ENCODE measurements around the gene NT5E. TPM values are rescaled to one million over a fixed set of nuclear protein-coding genes. Genes with fewer than 3 reads are reported as not detected.
A peak's percentile ranks its signal among the peaks of the same experiment; 100 is the strongest.

Gene NT5E
- total RNA-seq, 2 donors from 2014 or later = 18.6 to 28.0 TPM

- H3K4me1 ChIP-seq = no peaks in the 10 kb centered on the region
- no peak overlapping the region for H3K9ac ChIP-seq (ENCODE audit: low read depth in 2 of 2, low read length in 2 of 2)
- H3K27me3 ChIP-seq = no peaks in the 10 kb centered on the region
- no peak for DNase-seq
- intact Hi-C loops (cut with DNase I) = no loop called here
- H3K4me3 ChIP-seq = no peak overlapping the region
- H3K9me3 ChIP-seq = no peaks in the 10 kb centered on the region
- no peaks in the 10 kb centered on the region for H3K36me3 ChIP-seq
- no peak for TF ChIP-seq CTCF (IDR thresholded peaks at IDR 0.05)
- no peak overlapping the region for H3K27ac ChIP-seq
Observed at GRCh38 chr6:85479208-85479607, 29.3 kb downstream of the NT5E start.

- Histone ChIP-seq H3K27ac (no peak overlapping the region), H3K27me3 (no peaks in the 10 kb centered on the region), H3K9me3 (no peaks in the 10 kb centered on the region), H3K36me3 (no peaks in the 10 kb centered on the region), H3K4me3 (no peak overlapping the region), H3K4me1 (no peaks in the 10 kb centered on the region), H3K9ac (ENCODE audit: low read depth in 2 of 2, low read length in 2 of 2) (no peak overlapping the region)
- intact Hi-C loops (cut with DNase I) = loop anchor here (2.0 kb wide), 1 partner anchor 128 kb away; no protein-coding TSS in a partner anchor
- DNase-seq = no peak
- TF ChIP-seq CTCF (IDR thresholded peaks at IDR 0.05) = no peak
Observed at GRCh38 chr6:85482206-85482904, 32.5 kb downstream of the NT5E start.

- intact Hi-C loops (cut with DNase I) = loop anchor here (2.0 kb wide), 1 partner anchor 128 kb away; no protein-coding TSS in a partner anchor
- Histone ChIP-seq H3K4me3 (no peak overlapping the region), H3K9ac (ENCODE audit: low read depth in 2 of 2, low read length in 2 of 2) (no peak overlapping the region), H3K9me3 (no peaks in the 10 kb centered on the region), H3K27me3 (no peaks in the 10 kb centered on the region), H3K36me3 (no peaks in the 10 kb centered on the region), H3K27ac (no peak overlapping the region), H3K4me1 (no peaks in the 10 kb centered on the region)
- peak; percentile 100 for TF ChIP-seq CTCF (IDR thresholded peaks at IDR 0.05)
- DNase-seq = peak; percentile 86
Observed at GRCh38 chr6:85482905-85483700, 33.2 kb downstream of the NT5E start.

GRCh38 chr6:85483846-85484245 is 34.0 kb downstream of the NT5E start:
- Histone ChIP-seq H3K4me3 (no peak overlapping the region), H3K4me1 (no peaks in the 10 kb centered on the region), H3K36me3 (no peaks in the 10 kb centered on the region), H3K27me3 (no peaks in the 10 kb centered on the region), H3K9ac (ENCODE audit: low read depth in 2 of 2, low read length in 2 of 2) (no peak overlapping the region), H3K9me3 (no peaks in the 10 kb centered on the region), H3K27ac (no peak overlapping the region)
- no peak for TF ChIP-seq CTCF (IDR thresholded peaks at IDR 0.05)
- no peak for DNase-seq
- intact Hi-C loops (cut with DNase I) = loop anchor here (2.0 kb wide), 1 partner anchor 129 kb away; no protein-coding TSS in a partner anchor

- no peaks in the 10 kb centered on the region for H3K4me1 ChIP-seq
- DNase-seq = no peak
- intact Hi-C loops (cut with DNase I) = no loop called here
- no peaks in the 10 kb centered on the region for H3K27me3 ChIP-seq
- no peak for TF ChIP-seq CTCF (IDR thresholded peaks at IDR 0.05)
- H3K4me3 ChIP-seq = no peak overlapping the region
- no peak overlapping the region for H3K27ac ChIP-seq
- no peaks in the 10 kb centered on the region for H3K36me3 ChIP-seq
- no peak overlapping the region for H3K9ac ChIP-seq (ENCODE audit: low read depth in 2 of 2, low read length in 2 of 2)
- H3K9me3 ChIP-seq = no peaks in the 10 kb centered on the region
Observed at GRCh38 chr6:85484948-85485347, 35.1 kb downstream of the NT5E start.
